ENCODE data around the gene RPLP2.

DNA sequence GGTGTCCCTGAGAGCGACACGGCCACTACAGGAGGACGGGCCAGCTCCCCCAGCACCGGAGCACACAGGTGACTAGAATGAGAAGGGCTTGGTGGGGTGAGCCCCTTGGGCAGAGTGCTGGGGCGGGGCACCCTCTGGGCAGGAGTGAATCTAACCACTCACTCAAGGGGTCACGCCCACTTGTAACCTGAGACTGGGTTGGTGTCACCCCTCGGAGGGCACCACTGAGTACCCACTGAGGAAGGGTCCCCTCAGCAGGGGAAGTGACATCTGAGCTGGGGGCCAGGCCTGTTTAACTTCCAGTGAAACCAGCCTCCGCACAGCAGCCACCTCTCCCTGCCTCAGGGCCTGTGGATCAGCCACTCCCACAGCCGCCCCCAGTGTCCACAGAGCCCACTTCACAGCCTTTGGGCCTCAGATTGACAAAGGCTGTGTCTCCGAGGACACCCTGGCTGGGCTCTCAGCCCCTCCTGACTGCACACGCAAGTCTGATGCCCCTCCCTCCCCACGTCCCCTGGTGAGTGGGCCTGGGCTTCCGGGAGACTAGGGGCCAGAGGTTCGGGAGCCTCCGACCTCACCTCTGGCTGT lies 38.1 kb upstream of the RPLP2 start:
- TF ChIP-seq, protein P1, sequence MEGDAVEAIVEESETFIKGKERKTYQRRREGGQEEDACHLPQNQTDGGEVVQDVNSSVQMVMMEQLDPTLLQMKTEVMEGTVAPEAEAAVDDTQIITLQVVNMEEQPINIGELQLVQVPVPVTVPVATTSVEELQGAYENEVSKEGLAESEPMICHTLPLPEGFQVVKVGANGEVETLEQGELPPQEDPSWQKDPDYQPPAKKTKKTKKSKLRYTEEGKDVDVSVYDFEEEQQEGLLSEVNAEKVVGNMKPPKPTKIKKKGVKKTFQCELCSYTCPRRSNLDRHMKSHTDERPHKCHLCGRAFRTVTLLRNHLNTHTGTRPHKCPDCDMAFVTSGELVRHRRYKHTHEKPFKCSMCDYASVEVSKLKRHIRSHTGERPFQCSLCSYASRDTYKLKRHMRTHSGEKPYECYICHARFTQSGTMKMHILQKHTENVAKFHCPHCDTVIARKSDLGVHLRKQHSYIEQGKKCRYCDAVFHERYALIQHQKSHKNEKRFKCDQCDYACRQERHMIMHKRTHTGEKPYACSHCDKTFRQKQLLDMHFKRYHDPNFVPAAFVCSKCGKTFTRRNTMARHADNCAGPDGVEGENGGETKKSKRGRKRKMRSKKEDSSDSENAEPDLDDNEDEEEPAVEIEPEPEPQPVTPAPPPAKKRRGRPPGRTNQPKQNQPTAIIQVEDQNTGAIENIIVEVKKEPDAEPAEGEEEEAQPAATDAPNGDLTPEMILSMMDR (IDR thresholded peaks at IDR 0.05 in 4 of 5, conservative IDR thresholded peaks at IDR 0.05 in 1 of 5): no peak
- no peak for TF ChIP-seq POLR2A (IDR thresholded peaks at IDR 0.05)
